Mucosa of stomach (tissue), 1 donor: ENCODE results near the gene TTPAL.
"Not testable (repeated sequence)": the region's sequence is repeated elsewhere in the genome, so short reads cannot be mapped to it uniquely, and the experiment has no call there.

Experiments
- H3K27me3 ChIP-seq: one replicate; pipeline ENCODE4 v1.7.0; 2013; ENCODE audit warnings: mild to moderate bottlenecking, low read length; ENCODE audit not compliant: control insufficient read depth, insufficient read depth
- H3K36me3 ChIP-seq: one replicate; pipeline ENCODE4 v1.7.0; 2013; ENCODE audit warnings: low read length; ENCODE audit not compliant: control insufficient read depth, insufficient read depth
- H3K4me1 ChIP-seq: one replicate; pipeline ENCODE4 v1.7.0; 2013; ENCODE audit warnings: mild to moderate bottlenecking, low read length; ENCODE audit not compliant: control insufficient read depth, insufficient read depth
- H3K4me3 ChIP-seq: one replicate; pipeline ENCODE4 v1.7.0; 2013; ENCODE audit warnings: low read length
- H3K9ac ChIP-seq: one replicate; pipeline ENCODE4 v1.7.0; 2013; ENCODE audit warnings: mild to moderate bottlenecking, low read length, moderate library complexity
- H3K9me3 ChIP-seq: one replicate; pipeline ENCODE4 v1.7.0; 2013; ENCODE audit warnings: mild to moderate bottlenecking, low read length, moderate library complexity; ENCODE audit not compliant: control insufficient read depth
- donor health status: Pancreatic carcinoma.

TTPAL gene

GRCh38 chr20:44463466-44463865 lies 12.2 kb upstream of the TTPAL start:
- no peaks in the 10 kb centered on the region for H3K27me3 ChIP-seq
- no peaks in the 10 kb centered on the region for H3K4me1 ChIP-seq
- no peaks in the 10 kb centered on the region for H3K9me3 ChIP-seq
- no peak overlapping the region for H3K4me3 ChIP-seq
- no peaks in the 10 kb centered on the region for H3K36me3 ChIP-seq
- no peak overlapping the region for H3K9ac ChIP-seq

GRCh38 chr20:44464514-44464913 lies 11.2 kb upstream of the TTPAL start:
- Histone ChIP-seq H3K4me1 (no peaks in the 10 kb centered on the region), H3K9me3 (no peaks in the 10 kb centered on the region), H3K4me3 (no peak overlapping the region), H3K9ac (no peak overlapping the region), H3K27me3 (no peaks in the 10 kb centered on the region), H3K36me3 (no peaks in the 10 kb centered on the region)

GRCh38 chr20:44465001-44465560 lies 10.6 kb upstream of the TTPAL start:
- Histone ChIP-seq H3K27me3 (no peaks in the 10 kb centered on the region), H3K4me1 (no peaks in the 10 kb centered on the region), H3K9ac (no peak overlapping the region), H3K36me3 (no peaks in the 10 kb centered on the region), H3K4me3 (no peak overlapping the region), H3K9me3 (no peaks in the 10 kb centered on the region)

- no peaks in the 10 kb centered on the region for H3K36me3 ChIP-seq
- H3K9ac ChIP-seq: no peak overlapping the region
- no peaks in the 10 kb centered on the region for H3K4me1 ChIP-seq
- H3K4me3 ChIP-seq: no peak overlapping the region
- H3K9me3 ChIP-seq: no peaks in the 10 kb centered on the region
- H3K27me3 ChIP-seq: no peaks in the 10 kb centered on the region
These were observed 8.3 kb upstream of the TTPAL start for GRCh38 chr20:44467289-44467883.

- Histone ChIP-seq H3K9me3 (no peaks in the 10 kb centered on the region), H3K4me1 (no peaks in the 10 kb centered on the region), H3K9ac (no peak overlapping the region), H3K36me3 (no peaks in the 10 kb centered on the region), H3K27me3 (no peaks in the 10 kb centered on the region), H3K4me3 (no peak overlapping the region)
These were observed 7.5 kb upstream of the TTPAL start for GRCh38 chr20:44468044-44468782.

GRCh38 chr20:44470327-44470726 lies 5.3 kb upstream of the TTPAL start:
- no peaks in the 10 kb centered on the region for H3K9me3 ChIP-seq
- no peak overlapping the region for H3K9ac ChIP-seq
- H3K4me3 ChIP-seq: no peak overlapping the region
- H3K4me1 ChIP-seq: peaks cover 3% of the 10 kb centered on the region
- H3K36me3 ChIP-seq: no peaks in the 10 kb centered on the region
- H3K27me3 ChIP-seq: no peaks in the 10 kb centered on the region

DNA sequence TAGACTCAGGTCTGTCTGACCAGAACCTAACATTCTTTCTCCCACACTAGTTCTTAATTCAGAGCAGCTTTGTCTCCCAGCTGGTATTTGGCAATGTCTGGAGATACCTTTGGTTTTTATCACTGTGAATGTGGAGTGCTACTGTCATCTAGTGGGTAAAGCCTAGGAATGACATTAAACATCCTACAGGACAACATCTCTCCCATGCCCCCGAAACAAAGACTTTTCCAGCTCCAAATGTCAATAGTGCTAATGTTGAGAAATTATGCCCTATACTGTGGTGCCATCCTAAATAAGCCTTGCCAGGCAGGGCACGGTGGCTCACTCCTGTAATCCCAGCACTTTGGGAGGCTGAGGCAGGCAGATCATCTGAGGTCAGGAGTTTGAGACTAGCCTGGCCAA lies 4.2 kb upstream of the TTPAL start:
- H3K4me3 ChIP-seq: no peak overlapping the region
- H3K4me1 ChIP-seq: peaks cover 12% of the 10 kb centered on the region
- no peaks in the 10 kb centered on the region for H3K9me3 ChIP-seq
- H3K27me3 ChIP-seq: no peaks in the 10 kb centered on the region
- H3K9ac ChIP-seq: no peak overlapping the region
- H3K36me3 ChIP-seq: no peaks in the 10 kb centered on the region

DNA sequence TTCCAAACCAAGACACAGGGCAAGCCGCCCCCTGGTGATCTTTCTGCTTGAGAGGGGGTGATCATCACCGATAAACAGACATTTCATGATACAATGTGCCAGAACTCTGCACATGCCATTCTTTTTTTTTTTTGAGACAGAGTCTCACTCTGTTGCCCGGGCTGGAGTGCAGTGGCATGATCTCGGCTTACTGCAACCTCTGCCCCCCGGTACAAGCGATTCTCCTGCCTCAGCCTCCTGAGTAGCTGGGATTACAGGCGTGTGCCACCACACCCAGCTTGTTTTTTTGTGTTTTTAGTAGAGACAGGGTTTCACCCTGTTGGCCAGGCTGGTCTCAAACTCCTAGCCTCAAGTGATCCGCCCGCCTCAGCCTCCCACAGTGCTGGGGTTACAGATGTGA lies 3.4 kb upstream of the TTPAL start:
- not testable (repeated sequence) for H3K4me3 ChIP-seq, H3K9ac ChIP-seq, H3K36me3 ChIP-seq, H3K9me3 ChIP-seq, H3K27me3 ChIP-seq
- peaks cover 14% of the 10 kb centered on the region for H3K4me1 ChIP-seq

GRCh38 chr20:44475372-44475693 lies 341 bp upstream of the TTPAL start:
- H3K4me1 ChIP-seq: peaks cover 14% of the 10 kb centered on the region
- H3K9ac ChIP-seq: peak overlapping the region; percentile 99
- no peaks in the 10 kb centered on the region for H3K27me3 ChIP-seq
- H3K4me3 ChIP-seq: peak overlapping the region; percentile 95
- no peaks in the 10 kb centered on the region for H3K36me3 ChIP-seq
- H3K9me3 ChIP-seq: no peaks in the 10 kb centered on the region

DNA sequence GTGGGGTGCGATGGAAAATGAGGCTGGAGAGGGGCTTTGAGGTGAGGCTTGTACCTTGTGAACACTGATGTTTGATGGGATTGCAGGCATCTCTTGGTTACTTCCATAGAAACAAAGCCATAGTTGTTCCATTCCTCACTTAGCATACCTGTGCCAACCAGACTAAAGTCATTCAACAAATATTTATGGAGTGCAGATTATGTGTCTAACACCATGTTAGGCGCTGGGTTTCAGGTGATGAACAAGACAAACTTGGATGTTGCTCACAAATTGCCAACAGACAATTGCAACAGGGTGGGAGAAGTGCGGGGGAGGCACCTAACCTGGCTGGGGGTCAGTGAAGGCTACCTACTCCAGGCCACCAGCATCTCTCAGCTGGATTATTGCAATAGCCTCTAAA lies 1.5 kb downstream of the TTPAL start:
- Histone ChIP-seq H3K4me3 (no peak overlapping the region), H3K9me3 (no peaks in the 10 kb centered on the region), H3K4me1 (peaks cover 14% of the 10 kb centered on the region)

DNA sequence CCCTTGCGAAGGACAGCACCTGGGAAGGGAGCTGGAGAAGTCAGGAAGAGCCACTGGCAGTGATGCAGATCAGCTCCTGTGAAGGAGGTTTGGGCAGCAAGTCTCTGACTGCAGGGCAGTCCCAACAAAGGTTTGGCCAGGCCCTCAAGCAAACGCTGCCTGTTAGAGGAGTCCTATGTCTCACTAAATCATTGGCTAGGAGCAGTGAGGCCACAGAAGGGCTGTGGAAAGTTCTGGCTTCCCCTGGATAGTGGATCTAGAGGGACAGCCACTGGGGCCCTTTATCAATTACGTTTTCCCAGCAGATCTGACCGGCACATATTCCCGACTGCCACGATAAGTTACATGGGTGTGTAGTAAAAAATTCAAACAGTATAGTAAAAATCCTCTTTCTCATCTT lies 2.5 kb downstream of the TTPAL start:
- no peaks in the 10 kb centered on the region for H3K27me3 ChIP-seq
- peaks cover 2% of the 10 kb centered on the region for H3K36me3 ChIP-seq
- peaks cover 14% of the 10 kb centered on the region for H3K4me1 ChIP-seq

More for the DNA sequence above, 1.5 kb downstream of the TTPAL start:
- Histone ChIP-seq H3K27me3 (no peaks in the 10 kb centered on the region), H3K36me3 (no peaks in the 10 kb centered on the region), H3K9ac (no peak overlapping the region)

GRCh38 chr20:44479643-44480042 lies 4.0 kb downstream of the TTPAL start:
- no peaks in the 10 kb centered on the region for H3K9me3 ChIP-seq
- H3K27me3 ChIP-seq: no peaks in the 10 kb centered on the region
- H3K4me1 ChIP-seq: peaks cover 14% of the 10 kb centered on the region
- no peak overlapping the region for H3K4me3 ChIP-seq
- peaks cover 4% of the 10 kb centered on the region for H3K36me3 ChIP-seq
- no peak overlapping the region for H3K9ac ChIP-seq

More for the DNA sequence above, 2.5 kb downstream of the TTPAL start:
- H3K9me3 ChIP-seq: no peaks in the 10 kb centered on the region
- no peak overlapping the region for H3K9ac ChIP-seq
- H3K4me3 ChIP-seq: no peak overlapping the region
